Measurements from ENCODE around the gene ATP8B4.

GRCh38 chr15:49915822-49916221 is 203.2 kb downstream of the ATP8B4 start:
- TF ChIP-seq, protein P1, sequence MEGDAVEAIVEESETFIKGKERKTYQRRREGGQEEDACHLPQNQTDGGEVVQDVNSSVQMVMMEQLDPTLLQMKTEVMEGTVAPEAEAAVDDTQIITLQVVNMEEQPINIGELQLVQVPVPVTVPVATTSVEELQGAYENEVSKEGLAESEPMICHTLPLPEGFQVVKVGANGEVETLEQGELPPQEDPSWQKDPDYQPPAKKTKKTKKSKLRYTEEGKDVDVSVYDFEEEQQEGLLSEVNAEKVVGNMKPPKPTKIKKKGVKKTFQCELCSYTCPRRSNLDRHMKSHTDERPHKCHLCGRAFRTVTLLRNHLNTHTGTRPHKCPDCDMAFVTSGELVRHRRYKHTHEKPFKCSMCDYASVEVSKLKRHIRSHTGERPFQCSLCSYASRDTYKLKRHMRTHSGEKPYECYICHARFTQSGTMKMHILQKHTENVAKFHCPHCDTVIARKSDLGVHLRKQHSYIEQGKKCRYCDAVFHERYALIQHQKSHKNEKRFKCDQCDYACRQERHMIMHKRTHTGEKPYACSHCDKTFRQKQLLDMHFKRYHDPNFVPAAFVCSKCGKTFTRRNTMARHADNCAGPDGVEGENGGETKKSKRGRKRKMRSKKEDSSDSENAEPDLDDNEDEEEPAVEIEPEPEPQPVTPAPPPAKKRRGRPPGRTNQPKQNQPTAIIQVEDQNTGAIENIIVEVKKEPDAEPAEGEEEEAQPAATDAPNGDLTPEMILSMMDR (conservative IDR thresholded peaks at IDR 0.05; ENCODE audit: low read depth, low read length) = no peak
- TF ChIP-seq EZH2phosphoT487 (IDR thresholded peaks at IDR 0.05; ENCODE audit: borderline replicate concordance, low read length) = no peak

Data from PC-3 (cell line).